Retinal pigment epithelial cell (primary cell): ENCODE results near the gene KDM2A.

Experiments used
- DNase-seq: peaks from one replicate; pipeline ENCODE4 v3.0.0-alpha.2; 2010; ENCODE audit warnings: low read depth
- H3K4me3 ChIP-seq: 2 replicates; pipeline ENCODE4 v1.5.1; 2011; ENCODE audit warnings: mild to moderate bottlenecking, low read length, control low read depth, moderate library complexity
- CTCF ChIP-seq: conservative IDR thresholded peaks from 2 replicates; pipeline ENCODE4 v1.5.1; 2011; ENCODE audit warnings: low read depth, low read length, control low read depth, inconsistent platforms

The KDM2A gene

GRCh38 chr11:67118801-67119584 lies at the start of gene KDM2A:
Gene KDM2A, plus strand, starts transcription at chr11:67119263. Its CDS starts 2,054 bp downstream, at chr11:67121317.
- H3K4me3 ChIP-seq, result peak within 1 kb of the TSS; percentile 96
- DNase-seq, result peak; percentile 96
- no peak for TF ChIP-seq CTCF

- H3K4me3 ChIP-seq, result peak overlapping the region; percentile 41
Measured at GRCh38 chr11:67071420-67072284, 47.4 kb upstream of the KDM2A start.

GRCh38 chr11:67072295-67072694 lies 46.8 kb upstream of the KDM2A start:
- no peak for DNase-seq
- TF ChIP-seq CTCF, result no peak
- no peak overlapping the region for H3K4me3 ChIP-seq

More at GRCh38 chr11:67071420-67072284, 47.4 kb upstream of the KDM2A start:
- TF ChIP-seq CTCF, result peak; percentile 94
- DNase-seq, result no peak

GRCh38 chr11:67073908-67074307 lies 45.2 kb upstream of the KDM2A start:
- DNase-seq, result no peak
- TF ChIP-seq CTCF, result no peak
- H3K4me3 ChIP-seq, result no peak overlapping the region

- no peak for DNase-seq
- no peak overlapping the region for H3K4me3 ChIP-seq
- no peak for TF ChIP-seq CTCF
Measured at GRCh38 chr11:67076202-67076601, 42.9 kb upstream of the KDM2A start.

GRCh38 chr11:67079065-67079705 lies 39.9 kb upstream of the KDM2A start:
- H3K4me3 ChIP-seq, result no peak overlapping the region
- DNase-seq, result no peak
- TF ChIP-seq CTCF, result no peak
